ENCODE results near the gene XPO1.
A peak's percentile ranks its signal among the peaks of the same experiment; 100 is the strongest.
"Not testable (repeated sequence)": the region's sequence is repeated elsewhere in the genome, so short reads cannot be mapped to it uniquely, and the experiment has no call there.

Gene XPO1

GRCh38 chr2:61554604-61555003 lies 16.4 kb upstream of the XPO1 start:
- Histone ChIP-seq H3K4me1 (ENCODE audit: control insufficient read depth, insufficient read depth, low read length) (peaks cover 15% of the 10 kb centered on the region), H3K27me3 (ENCODE audit: control insufficient read depth, insufficient read depth, low read length) (no peaks in the 10 kb centered on the region), H3K27ac (ENCODE audit: low read depth, low read length) (no peak overlapping the region), H3K9me3 (ENCODE audit: control insufficient read depth, insufficient read depth, low read depth, low read length) (no peaks in the 10 kb centered on the region), H3K36me3 (ENCODE audit: control insufficient read depth, insufficient read depth, low read length) (no peaks in the 10 kb centered on the region), H3K9ac (ENCODE audit: low read length) (no peak overlapping the region), H3K4me3 (ENCODE audit: low read depth, low read length) (no peak overlapping the region)

- peaks cover 15% of the 10 kb centered on the region for H3K4me1 ChIP-seq (ENCODE audit: control insufficient read depth, insufficient read depth, low read length)
Measured at GRCh38 chr2:61550375-61551209, 12.4 kb upstream of the XPO1 start.

GRCh38 chr2:61549546-61549945 lies 11.4 kb upstream of the XPO1 start:
- H3K9me3 ChIP-seq (ENCODE audit: control insufficient read depth, insufficient read depth, low read depth, low read length) = no peaks in the 10 kb centered on the region
- H3K4me3 ChIP-seq (ENCODE audit: low read depth, low read length) = no peak overlapping the region
- H3K4me1 ChIP-seq (ENCODE audit: control insufficient read depth, insufficient read depth, low read length) = peaks cover 15% of the 10 kb centered on the region
- H3K27me3 ChIP-seq (ENCODE audit: control insufficient read depth, insufficient read depth, low read length) = no peaks in the 10 kb centered on the region
- no peaks in the 10 kb centered on the region for H3K36me3 ChIP-seq (ENCODE audit: control insufficient read depth, insufficient read depth, low read length)
- no peak overlapping the region for H3K27ac ChIP-seq (ENCODE audit: low read depth, low read length)
- no peak overlapping the region for H3K9ac ChIP-seq (ENCODE audit: low read length)

More at GRCh38 chr2:61550375-61551209, 12.4 kb upstream of the XPO1 start:
- Histone ChIP-seq H3K36me3 (ENCODE audit: control insufficient read depth, insufficient read depth, low read length) (no peaks in the 10 kb centered on the region), H3K9me3 (ENCODE audit: control insufficient read depth, insufficient read depth, low read depth, low read length) (no peaks in the 10 kb centered on the region), H3K27me3 (ENCODE audit: control insufficient read depth, insufficient read depth, low read length) (no peaks in the 10 kb centered on the region), H3K9ac (ENCODE audit: low read length) (no peak overlapping the region), H3K4me3 (ENCODE audit: low read depth, low read length) (no peak overlapping the region), H3K27ac (ENCODE audit: low read depth, low read length) (0 out of 2 replicates have a peak overlapping the region, but pooled peaks have one; percentile 3)

- Histone ChIP-seq H3K9ac (ENCODE audit: low read length) (no peak overlapping the region), H3K36me3 (ENCODE audit: control insufficient read depth, insufficient read depth, low read length) (no peaks in the 10 kb centered on the region), H3K4me3 (ENCODE audit: low read depth, low read length) (no peak overlapping the region), H3K27ac (ENCODE audit: low read depth, low read length) (no peak overlapping the region), H3K27me3 (ENCODE audit: control insufficient read depth, insufficient read depth, low read length) (no peaks in the 10 kb centered on the region), H3K9me3 (ENCODE audit: control insufficient read depth, insufficient read depth, low read depth, low read length) (no peaks in the 10 kb centered on the region), H3K4me1 (ENCODE audit: control insufficient read depth, insufficient read depth, low read length) (peaks cover 4% of the 10 kb centered on the region)
Measured at GRCh38 chr2:61543062-61543461, 4.9 kb upstream of the XPO1 start.

- not testable (repeated sequence) for H3K27me3 ChIP-seq (ENCODE audit: control insufficient read depth, insufficient read depth, low read length); H3K9ac ChIP-seq (ENCODE audit: low read length); H3K36me3 ChIP-seq (ENCODE audit: control insufficient read depth, insufficient read depth, low read length); H3K27ac ChIP-seq (ENCODE audit: low read depth, low read length); H3K4me1 ChIP-seq (ENCODE audit: control insufficient read depth, insufficient read depth, low read length); H3K9me3 ChIP-seq (ENCODE audit: control insufficient read depth, insufficient read depth, low read depth, low read length); H3K4me3 ChIP-seq (ENCODE audit: low read depth, low read length)
Measured at GRCh38 chr2:61540167-61540566, 2.0 kb upstream of the XPO1 start.

GRCh38 chr2:61538920-61539520 lies 864 bp upstream of the XPO1 start:
- peak overlapping the region; percentile 79 for H3K4me3 ChIP-seq (ENCODE audit: low read depth, low read length)
- peaks cover 9% of the 10 kb centered on the region for H3K4me1 ChIP-seq (ENCODE audit: control insufficient read depth, insufficient read depth, low read length)
- H3K27me3 ChIP-seq (ENCODE audit: control insufficient read depth, insufficient read depth, low read length) = no peaks in the 10 kb centered on the region
- H3K9me3 ChIP-seq (ENCODE audit: control insufficient read depth, insufficient read depth, low read depth, low read length) = no peaks in the 10 kb centered on the region
- H3K27ac ChIP-seq (ENCODE audit: low read depth, low read length) = peak overlapping the region; percentile 99
- peak overlapping the region; percentile 96 for H3K9ac ChIP-seq (ENCODE audit: low read length)
- peaks cover 6% of the 10 kb centered on the region; the same call in 1 of the 2 replicates for H3K36me3 ChIP-seq (ENCODE audit: control insufficient read depth, insufficient read depth, low read length)

GRCh38 chr2:61537950-61538199 lies 281 bp downstream of the XPO1 start:
- Histone ChIP-seq H3K27me3 (ENCODE audit: control insufficient read depth, insufficient read depth, low read length) (no peaks in the 10 kb centered on the region), H3K4me1 (ENCODE audit: control insufficient read depth, insufficient read depth, low read length) (peaks cover 9% of the 10 kb centered on the region), H3K9me3 (ENCODE audit: control insufficient read depth, insufficient read depth, low read depth, low read length) (no peaks in the 10 kb centered on the region)

GRCh38 chr2:61537277-61537949 lies 743 bp downstream of the XPO1 start:
- H3K36me3 ChIP-seq (ENCODE audit: control insufficient read depth, insufficient read depth, low read length) = peaks cover 17% of the 10 kb centered on the region; the same call in 1 of the 2 replicates
- H3K27me3 ChIP-seq (ENCODE audit: control insufficient read depth, insufficient read depth, low read length) = no peaks in the 10 kb centered on the region
- H3K4me3 ChIP-seq (ENCODE audit: low read depth, low read length) = peak overlapping the region; percentile 79
- peak overlapping the region; percentile 96 for H3K9ac ChIP-seq (ENCODE audit: low read length)
- H3K9me3 ChIP-seq (ENCODE audit: control insufficient read depth, insufficient read depth, low read depth, low read length) = no peaks in the 10 kb centered on the region
- H3K27ac ChIP-seq (ENCODE audit: low read depth, low read length) = peak overlapping the region; percentile 99
- H3K4me1 ChIP-seq (ENCODE audit: control insufficient read depth, insufficient read depth, low read length) = peaks cover 9% of the 10 kb centered on the region

More at GRCh38 chr2:61537950-61538199, 281 bp downstream of the XPO1 start:
- H3K9ac ChIP-seq (ENCODE audit: low read length) = peak overlapping the region; percentile 96
- H3K4me3 ChIP-seq (ENCODE audit: low read depth, low read length) = peak overlapping the region; percentile 79
- H3K27ac ChIP-seq (ENCODE audit: low read depth, low read length) = peak overlapping the region; percentile 99
- peaks cover 15% of the 10 kb centered on the region; the same call in 1 of the 2 replicates for H3K36me3 ChIP-seq (ENCODE audit: control insufficient read depth, insufficient read depth, low read length)

GRCh38 chr2:61536572-61537276 lies 1.4 kb downstream of the XPO1 start:
- peak overlapping the region; percentile 96 for H3K9ac ChIP-seq (ENCODE audit: low read length)
- no peaks in the 10 kb centered on the region for H3K27me3 ChIP-seq (ENCODE audit: control insufficient read depth, insufficient read depth, low read length)
- H3K9me3 ChIP-seq (ENCODE audit: control insufficient read depth, insufficient read depth, low read depth, low read length) = no peaks in the 10 kb centered on the region
- H3K4me1 ChIP-seq (ENCODE audit: control insufficient read depth, insufficient read depth, low read length) = peaks cover 10% of the 10 kb centered on the region
- H3K4me3 ChIP-seq (ENCODE audit: low read depth, low read length) = peak overlapping the region; percentile 79
- peak overlapping the region; percentile 99 for H3K27ac ChIP-seq (ENCODE audit: low read depth, low read length)
- H3K36me3 ChIP-seq (ENCODE audit: control insufficient read depth, insufficient read depth, low read length) = peaks cover 21% of the 10 kb centered on the region

- Histone ChIP-seq H3K4me1 (ENCODE audit: control insufficient read depth, insufficient read depth, low read length) (peaks cover 16% of the 10 kb centered on the region), H3K9me3 (ENCODE audit: control insufficient read depth, insufficient read depth, low read depth, low read length) (no peaks in the 10 kb centered on the region), H3K27ac (ENCODE audit: low read depth, low read length) (peak overlapping the region; percentile 27; the same call in 1 of the 2 replicates), H3K27me3 (ENCODE audit: control insufficient read depth, insufficient read depth, low read length) (no peaks in the 10 kb centered on the region), H3K4me3 (ENCODE audit: low read depth, low read length) (peak overlapping the region; percentile 79), H3K36me3 (ENCODE audit: control insufficient read depth, insufficient read depth, low read length) (peaks cover 26% of the 10 kb centered on the region), H3K9ac (ENCODE audit: low read length) (peak overlapping the region; percentile 96)
Measured at GRCh38 chr2:61536180-61536571, 2.0 kb downstream of the XPO1 start.

Data from HUES6 (cell line).